NB4 (cell line): ENCODE results near the gene RNASET2.

ENCODE experiments used
- DNase-seq: peaks from one replicate; pipeline ENCODE4 v3.0.0; 2010; ENCODE audit warnings: low read depth
- H3K4me3 ChIP-seq: one replicate; pipeline ENCODE4 v1.5.1; 2011; ENCODE audit warnings: mild to moderate bottlenecking, low read depth, low read length, moderate library complexity
- MYC ChIP-seq: IDR thresholded peaks from 2 replicates; pipeline ENCODE4 v1.6.1; 2011; ENCODE audit warnings: low read depth, low read length
- POLR2A ChIP-seq: IDR thresholded peaks from 2 replicates; pipeline ENCODE4 v1.6.1; 2011; ENCODE audit warnings: mild to moderate bottlenecking; ENCODE audit not compliant: insufficient read length; ENCODE audit errors: extremely low read depth
- TF ChIP-seq, protein P1 (sequence below): IDR thresholded peaks from 2 replicates; pipeline ENCODE4 v1.6.1; 2011; ENCODE audit warnings: low read depth, low read length
- TF ChIP-seq, protein P2 (sequence below): IDR thresholded peaks from one replicate; pipeline ENCODE4 v1.5.1; 2012; ENCODE audit warnings: low read depth, low read length

Gene RNASET2

DNA sequence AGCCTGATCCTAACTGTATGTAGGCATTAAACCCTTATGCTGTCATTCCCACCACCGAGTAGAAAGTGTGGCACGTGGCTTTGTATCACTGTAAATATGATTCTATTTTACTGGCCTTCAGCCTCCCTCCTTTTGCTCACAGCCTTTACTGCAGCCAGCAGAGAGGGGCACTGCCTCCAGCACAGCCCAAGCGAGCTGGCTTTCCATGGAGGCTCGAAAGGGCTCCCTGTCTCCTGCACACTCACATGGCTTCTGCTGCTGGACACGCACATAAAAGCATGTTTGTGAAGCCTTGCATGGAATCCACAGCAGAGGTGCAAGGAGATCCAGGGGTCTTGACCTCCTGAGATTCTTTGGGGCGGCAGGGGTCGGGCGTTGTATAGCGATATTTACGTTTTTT lies 51.3 kb downstream of the RNASET2 start:
- DNase-seq = no peak
- TF ChIP-seq MYC = no peak
- TF ChIP-seq, protein P1, sequence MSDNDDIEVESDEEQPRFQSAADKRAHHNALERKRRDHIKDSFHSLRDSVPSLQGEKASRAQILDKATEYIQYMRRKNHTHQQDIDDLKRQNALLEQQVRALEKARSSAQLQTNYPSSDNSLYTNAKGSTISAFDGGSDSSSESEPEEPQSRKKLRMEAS = no peak
- TF ChIP-seq, protein P2, sequence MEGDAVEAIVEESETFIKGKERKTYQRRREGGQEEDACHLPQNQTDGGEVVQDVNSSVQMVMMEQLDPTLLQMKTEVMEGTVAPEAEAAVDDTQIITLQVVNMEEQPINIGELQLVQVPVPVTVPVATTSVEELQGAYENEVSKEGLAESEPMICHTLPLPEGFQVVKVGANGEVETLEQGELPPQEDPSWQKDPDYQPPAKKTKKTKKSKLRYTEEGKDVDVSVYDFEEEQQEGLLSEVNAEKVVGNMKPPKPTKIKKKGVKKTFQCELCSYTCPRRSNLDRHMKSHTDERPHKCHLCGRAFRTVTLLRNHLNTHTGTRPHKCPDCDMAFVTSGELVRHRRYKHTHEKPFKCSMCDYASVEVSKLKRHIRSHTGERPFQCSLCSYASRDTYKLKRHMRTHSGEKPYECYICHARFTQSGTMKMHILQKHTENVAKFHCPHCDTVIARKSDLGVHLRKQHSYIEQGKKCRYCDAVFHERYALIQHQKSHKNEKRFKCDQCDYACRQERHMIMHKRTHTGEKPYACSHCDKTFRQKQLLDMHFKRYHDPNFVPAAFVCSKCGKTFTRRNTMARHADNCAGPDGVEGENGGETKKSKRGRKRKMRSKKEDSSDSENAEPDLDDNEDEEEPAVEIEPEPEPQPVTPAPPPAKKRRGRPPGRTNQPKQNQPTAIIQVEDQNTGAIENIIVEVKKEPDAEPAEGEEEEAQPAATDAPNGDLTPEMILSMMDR = no peak
- no peak for TF ChIP-seq POLR2A
- H3K4me3 ChIP-seq = no peak overlapping the region

DNA sequence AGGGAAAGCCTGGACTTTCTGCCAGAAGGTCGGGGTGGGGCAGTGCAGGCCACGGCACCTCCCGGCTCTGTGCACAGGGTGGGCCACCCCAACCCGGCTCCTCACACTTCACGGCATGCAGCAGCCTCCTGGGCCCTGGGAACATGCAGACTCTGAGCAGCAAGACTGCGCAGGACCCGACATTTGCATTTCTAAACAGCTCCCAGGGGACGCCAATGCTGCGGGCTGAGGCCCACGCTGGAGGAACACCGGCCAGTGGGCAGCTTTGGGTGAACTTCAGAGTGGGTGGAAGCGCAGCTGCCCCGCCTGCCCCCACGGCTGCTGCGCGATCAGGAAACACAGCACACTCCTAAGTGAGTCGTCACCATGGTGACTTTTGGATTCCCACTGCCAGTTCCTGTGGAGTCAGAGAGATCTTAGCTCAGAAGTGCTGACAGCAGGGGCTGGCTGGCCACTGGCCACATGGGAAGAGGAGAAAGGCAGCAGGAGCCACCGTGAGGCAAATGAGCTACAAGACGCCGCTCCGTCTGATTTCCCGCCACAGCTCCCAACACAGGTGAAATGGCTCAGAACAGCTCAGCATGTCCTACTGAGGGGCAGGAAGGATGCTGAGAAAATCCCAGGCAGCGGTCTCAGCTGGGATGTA lies 52.1 kb downstream of the RNASET2 start:
- TF ChIP-seq, protein P2 = no peak
- TF ChIP-seq, protein P1 = no peak
- TF ChIP-seq POLR2A = no peak
- TF ChIP-seq MYC = no peak
- no peak for DNase-seq
- no peak overlapping the region for H3K4me3 ChIP-seq

DNA sequence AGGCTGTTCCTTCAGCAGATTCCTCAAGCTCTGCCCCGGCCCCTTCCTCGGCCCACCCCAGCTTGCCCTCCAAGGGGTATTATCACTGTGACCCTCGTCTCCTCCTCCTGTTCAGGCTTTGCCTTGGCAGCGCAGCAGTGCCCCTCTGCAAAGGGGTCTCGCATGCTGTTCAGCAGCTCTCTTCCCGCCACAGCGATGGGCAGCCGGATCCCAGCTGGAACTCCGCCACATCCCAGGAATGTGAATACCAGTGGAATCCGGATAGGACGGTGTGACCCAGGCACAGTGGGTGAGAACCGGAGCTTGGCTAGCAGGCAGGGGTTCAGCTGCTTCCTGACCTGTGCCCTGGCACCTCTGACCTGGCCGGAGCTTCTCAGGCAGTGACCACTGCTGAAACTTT lies 52.9 kb downstream of the RNASET2 start:
- H3K4me3 ChIP-seq = no peak overlapping the region
- TF ChIP-seq MYC (no peak), POLR2A (no peak)
- TF ChIP-seq, protein P2 = no peak
- TF ChIP-seq, protein P1 = no peak
- no peak for DNase-seq

DNA sequence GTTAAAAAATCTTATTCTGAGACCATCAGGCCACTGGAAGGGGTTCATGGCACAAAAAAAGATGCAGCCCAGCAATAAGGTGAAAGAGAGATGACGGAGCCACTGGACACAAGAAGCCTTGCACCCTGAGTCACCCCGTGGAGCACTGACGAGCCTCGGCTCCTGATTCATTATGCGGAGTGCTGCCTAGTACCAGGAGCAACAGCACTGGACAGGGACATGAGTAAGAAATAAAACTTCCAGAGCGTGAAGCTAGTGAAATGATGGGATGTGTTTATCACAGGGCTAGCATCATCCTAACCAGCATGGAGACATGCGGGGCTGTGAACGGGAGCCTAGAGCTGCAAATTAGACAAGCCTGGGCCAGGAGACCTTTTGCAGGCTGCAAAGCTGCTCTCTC lies 53.3 kb downstream of the RNASET2 start:
- no peak for TF ChIP-seq MYC
- TF ChIP-seq POLR2A = no peak
- TF ChIP-seq, protein P1 = no peak
- no peak for DNase-seq

DNA sequence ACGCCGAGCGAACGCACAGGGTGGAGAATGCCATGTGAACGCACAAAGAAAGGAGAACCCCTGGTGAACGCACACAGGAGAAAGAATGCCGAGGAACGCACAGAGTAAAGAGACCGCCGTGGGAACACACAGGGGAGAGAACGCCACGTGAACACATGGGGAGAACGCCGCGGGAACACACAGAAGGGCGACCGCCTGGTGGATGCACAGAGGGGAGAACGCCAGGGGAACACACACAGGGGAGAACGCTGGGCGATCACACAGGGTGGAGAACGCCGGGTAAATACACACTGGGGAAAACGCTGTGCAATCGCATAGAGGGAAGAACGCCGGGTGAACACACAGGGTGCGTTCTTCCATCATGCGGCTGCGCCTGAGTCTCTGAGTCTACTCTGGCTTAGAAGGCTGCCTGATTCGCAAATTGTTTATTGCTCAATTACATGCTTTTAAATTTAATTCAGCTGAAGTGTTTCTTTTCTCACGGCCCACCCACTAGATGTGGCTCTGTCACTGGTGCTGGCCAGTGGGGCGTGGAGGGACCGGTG lies 54.1 kb downstream of the RNASET2 start:
- no peak for DNase-seq
- no peak overlapping the region for H3K4me3 ChIP-seq
- TF ChIP-seq MYC (no peak), POLR2A (no peak)
- TF ChIP-seq, protein P2 = no peak
- TF ChIP-seq, protein P1 = no peak

More for the DNA sequence above, 53.3 kb downstream of the RNASET2 start:
- no peak overlapping the region for H3K4me3 ChIP-seq

DNA sequence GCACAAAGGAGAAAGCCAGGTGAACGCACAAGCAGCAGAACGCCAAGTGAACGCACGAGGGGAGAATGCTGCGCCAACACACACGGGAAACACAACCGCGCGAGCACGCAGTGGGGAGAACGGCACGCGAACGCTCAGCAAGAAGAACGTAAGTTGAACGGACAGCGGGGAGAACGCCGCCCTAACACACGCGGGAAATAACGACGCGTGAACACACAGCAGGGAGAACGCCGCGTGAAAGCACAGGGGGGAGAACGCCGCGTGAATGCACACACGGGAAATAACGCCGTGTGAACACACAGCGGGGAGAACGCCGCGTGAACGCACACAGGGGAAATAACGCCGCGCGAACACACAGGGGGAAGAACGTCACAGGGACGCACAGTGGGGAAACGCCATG lies 54.7 kb downstream of the RNASET2 start:
- H3K4me3 ChIP-seq = no peak overlapping the region
- no peak for DNase-seq
- TF ChIP-seq, protein P1 = no peak
- no peak for TF ChIP-seq POLR2A
- TF ChIP-seq, protein P2 = no peak
